Stimulated activated effector memory CD8-positive, alpha-beta T cell treated with anti-CD3 and anti-CD28 coated beads, Interleukin-12 subunit alpha, Interleukin-12 subunit beta, amount 100 ng/mL, for 72 hours (primary cell): Measurements from ENCODE around the gene PADI3.
A peak's percentile ranks its signal among the peaks of the same experiment; 100 is the strongest.

Experiments
- ATAC-seq: fragments of 150-1000 bp; cut with Tn5 transposase; 2 replicates; pipeline ENCODE4 v1.10.0; 2021
- DNase-seq, 2 donors: peaks; one replicate each; pipeline ENCODE4 v3.0.0; 2021 to 2022; ENCODE audit warnings: low spot score in 2 of 2
- H3K27ac Mint-ChIP-seq: one replicate; pipeline ENCODE4 v1.8.0; 2022; ENCODE audit warnings: mild to moderate bottlenecking, mixed read lengths
- H3K36me3 Mint-ChIP-seq: one replicate; pipeline ENCODE4 v1.8.0; 2022; ENCODE audit warnings: mild to moderate bottlenecking, mixed read lengths
- H3K4me1 Mint-ChIP-seq: one replicate; pipeline ENCODE4 v1.8.0; 2022; ENCODE audit warnings: mixed read lengths
- H3K4me3 Mint-ChIP-seq: one replicate; pipeline ENCODE4 v1.8.0; 2022; ENCODE audit warnings: mild to moderate bottlenecking, mixed read lengths
- H3K9me3 Mint-ChIP-seq: one replicate; pipeline ENCODE4 v1.8.0; 2022; ENCODE audit warnings: mixed read lengths

The PADI3 gene

DNA sequence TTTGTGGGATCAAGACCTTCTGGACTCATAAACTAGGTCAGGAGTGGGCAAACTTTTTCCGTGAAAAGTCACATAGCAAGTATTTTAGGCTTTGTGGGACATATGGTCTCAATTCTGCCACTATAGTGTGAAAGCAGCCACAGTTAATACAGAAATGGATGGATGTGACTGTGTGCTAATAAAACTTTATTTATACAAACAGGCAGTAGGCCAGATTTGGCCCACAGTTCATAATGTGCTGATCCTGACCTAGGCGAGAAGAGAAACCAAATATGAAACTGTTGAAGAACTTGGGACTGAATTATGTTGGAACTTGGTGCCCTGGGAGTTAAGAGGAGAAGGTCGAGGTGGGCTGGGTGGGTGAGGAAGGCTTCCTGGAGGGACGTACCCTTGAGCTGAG is 17.1 kb downstream of the PADI3 start:
- Mint-ChIP-seq H3K4me3 (no peak overlapping the region), H3K9me3 (no peaks in the 10 kb centered on the region), H3K36me3 (no peaks in the 10 kb centered on the region), H3K27ac (no peak overlapping the region), H3K4me1 (no peaks in the 10 kb centered on the region)
- DNase-seq: no peak
- no peak for ATAC-seq

DNA sequence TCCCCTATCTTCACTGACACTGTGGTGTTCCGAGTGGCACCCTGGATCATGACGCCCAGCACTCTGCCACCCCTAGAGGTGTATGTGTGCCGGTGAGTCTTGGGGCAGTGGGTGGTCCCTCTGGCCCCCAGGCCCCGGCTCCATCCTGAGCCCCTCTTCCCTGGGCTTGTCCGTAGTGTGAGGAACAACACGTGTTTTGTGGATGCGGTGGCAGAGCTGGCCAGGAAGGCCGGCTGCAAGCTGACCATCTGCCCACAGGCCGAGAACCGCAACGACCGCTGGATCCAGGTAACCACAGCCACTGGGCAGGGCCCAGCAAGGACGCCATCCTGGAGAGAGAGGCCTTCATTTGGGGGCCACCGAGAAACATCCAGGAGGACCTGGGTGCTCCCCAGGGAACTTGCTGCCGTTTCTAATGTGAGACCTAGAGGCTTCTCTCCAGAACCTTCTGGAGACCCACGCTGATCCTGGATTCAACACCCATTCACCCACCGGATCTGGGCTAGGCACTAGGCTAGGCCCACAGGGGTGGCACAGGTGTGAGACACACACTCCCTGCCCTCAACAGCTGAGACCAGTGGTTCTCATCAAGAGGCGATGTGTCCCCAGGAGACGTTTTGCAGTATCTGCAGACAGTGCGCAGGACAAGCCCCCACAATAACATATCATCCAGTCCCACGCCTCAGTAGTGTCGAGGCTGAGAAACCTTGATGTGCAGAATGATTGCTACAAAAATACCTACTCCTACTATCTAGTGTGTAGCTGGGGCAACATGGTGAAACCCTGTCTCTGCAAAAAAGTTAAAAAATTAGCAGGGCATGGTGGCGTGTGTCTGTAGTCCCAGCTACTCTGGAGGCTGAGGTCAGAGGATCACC is 22.2 kb downstream of the PADI3 start:
- DNase-seq (no peak), ATAC-seq (no peak)
- Mint-ChIP-seq H3K27ac (no peak overlapping the region), H3K4me1 (no peaks in the 10 kb centered on the region), H3K36me3 (no peaks in the 10 kb centered on the region), H3K9me3 (no peaks in the 10 kb centered on the region), H3K4me3 (no peak overlapping the region)

DNA sequence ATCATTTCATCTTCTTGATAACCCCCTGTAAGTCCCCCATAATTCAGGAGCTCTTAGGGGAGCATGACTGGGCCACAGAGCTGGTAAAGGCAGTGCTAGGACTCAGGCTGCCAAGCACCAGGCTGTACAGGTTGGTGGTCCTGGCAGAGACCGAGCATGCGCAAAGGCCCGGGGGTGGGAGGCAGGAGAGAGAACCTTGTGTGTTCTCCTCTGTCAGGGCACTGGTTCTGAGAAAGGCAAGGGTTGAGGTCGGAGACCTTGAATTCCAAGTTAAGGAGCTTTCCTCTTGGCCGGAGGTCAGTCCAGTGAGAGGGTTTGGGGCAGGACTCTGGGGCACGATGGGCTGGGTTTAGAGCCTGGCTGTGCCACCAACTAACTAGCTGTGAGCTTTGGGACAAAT is 23.2 kb downstream of the PADI3 start:
- ATAC-seq (no peak), DNase-seq (no peak)
- H3K27ac Mint-ChIP-seq: no peak overlapping the region
- no peaks in the 10 kb centered on the region for H3K9me3 Mint-ChIP-seq
- no peaks in the 10 kb centered on the region for H3K4me1 Mint-ChIP-seq
- H3K4me3 Mint-ChIP-seq: no peak overlapping the region
- no peaks in the 10 kb centered on the region for H3K36me3 Mint-ChIP-seq

DNA sequence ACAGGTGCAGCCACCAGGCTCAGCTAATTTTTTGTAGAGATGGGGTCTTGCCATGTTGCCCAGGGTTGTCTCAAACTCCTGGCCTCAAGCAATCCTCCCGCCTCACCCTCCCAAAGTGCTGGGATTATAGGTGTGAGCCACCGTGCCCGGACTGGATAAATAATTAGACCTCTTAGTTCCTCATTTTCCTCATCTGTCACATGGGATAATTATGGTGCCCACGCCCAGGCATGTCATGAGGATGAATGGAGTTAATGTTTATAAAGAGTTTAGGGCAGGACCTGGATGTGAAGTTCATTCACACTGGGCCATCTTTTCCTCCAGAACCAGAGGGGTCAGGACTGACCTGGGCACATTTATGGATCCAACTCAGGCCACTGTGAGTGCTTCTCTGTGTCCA is 23.7 kb downstream of the PADI3 start:
- DNase-seq: no peak
- no peak overlapping the region for H3K27ac Mint-ChIP-seq
- H3K4me3 Mint-ChIP-seq: no peak overlapping the region
- no peaks in the 10 kb centered on the region for H3K9me3 Mint-ChIP-seq
- no peaks in the 10 kb centered on the region for H3K4me1 Mint-ChIP-seq
- H3K36me3 Mint-ChIP-seq: no peaks in the 10 kb centered on the region
- ATAC-seq: no peak

DNA sequence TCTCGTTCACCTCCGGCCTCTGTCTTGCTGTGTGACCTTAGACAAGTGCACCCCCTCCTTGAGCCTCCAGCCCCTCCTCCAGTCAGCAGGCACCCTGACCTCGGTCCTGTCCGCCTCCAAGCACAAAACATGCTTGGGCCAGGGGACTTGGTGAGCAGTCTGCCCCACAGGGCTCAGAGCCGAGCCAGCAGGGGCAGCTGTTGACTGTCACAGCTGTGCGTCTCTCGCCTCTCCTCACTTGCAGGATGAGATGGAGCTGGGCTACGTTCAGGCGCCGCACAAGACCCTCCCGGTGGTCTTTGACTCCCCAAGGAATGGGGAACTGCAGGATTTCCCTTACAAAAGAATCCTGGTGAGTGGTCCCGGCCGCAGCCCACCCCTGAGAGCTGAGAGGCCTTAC is 24.2 kb downstream of the PADI3 start:
- ATAC-seq (no peak), DNase-seq (no peak)
- H3K27ac Mint-ChIP-seq: no peak overlapping the region
- H3K4me3 Mint-ChIP-seq: no peak overlapping the region
- H3K4me1 Mint-ChIP-seq: no peaks in the 10 kb centered on the region
- no peaks in the 10 kb centered on the region for H3K9me3 Mint-ChIP-seq
- no peaks in the 10 kb centered on the region for H3K36me3 Mint-ChIP-seq

DNA sequence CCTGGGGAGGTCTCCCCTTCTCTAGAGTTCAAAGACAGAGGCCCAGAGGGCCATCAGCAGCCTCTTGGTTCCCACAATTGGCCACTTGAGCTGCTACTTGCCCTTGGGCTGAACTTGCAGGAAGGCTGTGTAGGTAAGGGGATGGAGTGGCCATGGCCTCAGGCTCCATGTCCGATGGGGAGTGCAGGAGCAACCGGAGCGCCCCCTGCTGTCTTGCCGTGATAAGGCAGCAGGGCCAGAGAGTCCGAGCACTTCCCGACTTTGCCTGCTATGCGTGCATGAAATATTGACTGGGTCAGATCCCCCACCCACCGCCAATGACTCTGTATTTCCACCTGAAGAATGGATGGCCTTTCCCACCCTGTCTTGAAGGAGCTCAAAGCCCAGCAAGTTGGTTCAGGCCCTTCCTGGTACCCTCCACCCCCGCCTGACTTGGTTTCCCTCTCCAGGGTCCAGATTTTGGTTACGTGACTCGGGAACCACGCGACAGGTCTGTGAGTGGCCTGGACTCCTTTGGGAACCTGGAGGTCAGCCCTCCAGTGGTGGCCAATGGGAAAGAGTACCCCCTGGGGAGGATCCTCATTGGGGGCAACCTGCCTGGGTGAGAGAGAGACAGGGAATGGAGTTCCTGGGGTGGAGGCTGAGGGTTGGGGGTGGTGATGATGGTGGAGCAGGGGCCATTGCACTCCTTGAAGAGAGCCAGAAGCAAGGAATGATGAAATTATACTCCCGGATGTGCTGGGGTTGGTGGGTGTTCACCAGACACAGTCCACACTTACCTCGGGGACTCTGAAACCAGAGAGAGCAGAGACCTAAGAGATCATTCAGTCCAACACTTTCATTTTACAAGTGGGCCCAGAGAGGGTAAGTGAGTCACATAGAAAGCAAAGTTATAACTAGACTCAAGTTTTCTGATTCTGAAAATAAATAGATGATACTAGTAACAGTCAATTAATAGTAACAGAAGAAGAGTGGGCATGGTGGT is 25.6 kb downstream of the PADI3 start:
- H3K4me3 Mint-ChIP-seq: no peak overlapping the region
- H3K4me1 Mint-ChIP-seq: no peaks in the 10 kb centered on the region
- H3K36me3 Mint-ChIP-seq: no peaks in the 10 kb centered on the region
- no peak overlapping the region for H3K27ac Mint-ChIP-seq
- ATAC-seq: peak; percentile 67
- peak; percentile 26 to 68 for DNase-seq
- H3K9me3 Mint-ChIP-seq: no peaks in the 10 kb centered on the region

DNA sequence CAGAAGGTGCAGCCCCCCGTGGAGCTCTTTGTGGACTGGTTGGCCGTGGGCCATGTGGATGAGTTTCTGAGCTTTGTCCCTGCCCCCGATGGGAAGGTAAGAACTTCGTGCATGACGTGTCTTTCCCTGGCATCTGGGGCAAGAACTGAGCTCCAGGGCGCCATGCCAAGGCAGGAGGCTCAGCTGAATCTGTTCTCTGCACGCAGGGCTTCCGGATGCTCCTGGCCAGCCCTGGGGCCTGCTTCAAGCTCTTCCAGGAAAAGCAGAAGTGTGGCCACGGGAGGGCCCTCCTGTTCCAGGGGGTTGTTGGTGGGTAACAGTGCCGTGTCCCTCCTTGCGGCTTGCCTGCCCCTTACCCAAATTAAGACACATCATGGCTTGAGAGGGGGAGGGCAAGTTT is 27.7 kb downstream of the PADI3 start:
- ATAC-seq (no peak), DNase-seq (no peak)
- Mint-ChIP-seq H3K4me3 (no peak overlapping the region), H3K4me1 (no peaks in the 10 kb centered on the region), H3K36me3 (no peaks in the 10 kb centered on the region), H3K9me3 (no peaks in the 10 kb centered on the region), H3K27ac (no peak overlapping the region)

DNA sequence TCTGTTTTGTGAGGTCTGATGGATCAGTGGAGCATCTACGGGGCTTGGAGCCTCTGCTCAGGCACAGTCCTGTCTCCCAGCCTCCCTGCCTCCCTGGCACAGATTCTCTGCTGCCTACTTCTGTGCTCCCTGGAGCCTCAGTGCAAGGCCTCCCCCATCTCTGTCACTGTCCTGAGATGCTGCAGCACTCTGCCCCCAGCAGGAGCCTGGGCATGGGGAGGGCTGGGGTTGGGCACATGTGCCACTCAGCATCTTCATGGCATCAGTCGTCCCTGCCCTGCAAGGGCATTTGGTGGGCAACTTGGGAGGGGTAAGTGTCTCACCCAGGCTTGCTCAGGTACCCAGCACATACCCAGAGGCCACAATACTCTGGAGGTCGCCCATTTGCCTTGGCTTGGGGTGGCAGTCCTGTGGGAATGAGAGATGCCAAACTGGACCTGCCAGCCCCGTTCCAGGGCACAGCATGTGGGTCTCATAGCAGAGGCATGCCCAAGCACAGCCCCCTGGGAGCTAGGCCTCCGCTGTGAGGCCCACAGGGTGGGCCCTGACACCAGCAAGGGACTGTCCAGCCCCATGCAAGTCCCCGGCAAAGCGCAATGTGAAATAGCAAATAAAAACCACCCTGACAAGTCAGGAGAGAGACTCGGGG is 28.7 kb downstream of the PADI3 start:
- Mint-ChIP-seq H3K9me3 (no peaks in the 10 kb centered on the region), H3K27ac (no peak overlapping the region), H3K4me3 (no peak overlapping the region), H3K36me3 (no peaks in the 10 kb centered on the region), H3K4me1 (peaks cover 7% of the 10 kb centered on the region)
- no peak for DNase-seq
- ATAC-seq: no peak

DNA sequence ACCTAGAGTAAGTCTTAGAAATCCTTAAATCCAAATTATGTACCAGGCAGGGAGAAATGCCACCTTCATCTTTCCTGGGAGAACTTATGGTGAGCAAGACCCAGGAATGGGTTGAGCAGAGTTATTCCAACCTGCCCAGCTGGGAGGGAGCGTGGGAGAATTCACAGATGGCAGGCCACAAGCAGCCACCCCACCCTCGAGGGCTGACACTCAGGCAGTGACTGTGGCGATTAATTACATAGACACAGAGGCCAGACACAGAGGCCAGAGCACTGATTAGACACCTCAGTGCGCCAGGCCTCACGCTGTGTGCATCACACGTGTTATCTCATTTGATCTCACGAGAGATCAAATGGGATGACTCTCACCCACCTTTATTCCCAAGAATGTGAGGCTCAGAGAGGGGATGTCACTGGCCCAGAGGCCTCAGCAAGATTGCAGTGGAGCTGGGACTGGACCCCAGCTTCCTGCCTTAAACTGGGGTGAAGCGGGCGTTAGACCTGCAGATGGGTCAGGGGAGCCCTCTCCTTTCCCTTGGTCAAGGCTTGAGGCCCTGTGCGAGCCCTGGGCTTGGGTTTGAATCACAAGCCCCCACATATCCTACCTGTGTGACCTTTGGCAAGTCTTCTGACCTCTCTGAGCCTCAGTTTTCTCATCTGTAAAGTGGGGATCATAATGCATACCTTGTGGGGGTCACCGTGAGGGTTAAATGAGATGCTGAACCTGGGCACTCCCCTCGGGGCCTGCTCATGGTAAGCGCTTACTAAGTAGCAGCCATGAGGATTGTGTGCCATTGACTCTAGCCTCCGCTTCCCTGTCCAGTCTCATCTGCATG is 30.3 kb downstream of the PADI3 start:
- Mint-ChIP-seq H3K27ac (no peak overlapping the region), H3K4me1 (peaks cover 7% of the 10 kb centered on the region), H3K9me3 (no peaks in the 10 kb centered on the region), H3K4me3 (no peak overlapping the region), H3K36me3 (no peaks in the 10 kb centered on the region)
- DNase-seq (no peak), ATAC-seq (no peak)

DNA sequence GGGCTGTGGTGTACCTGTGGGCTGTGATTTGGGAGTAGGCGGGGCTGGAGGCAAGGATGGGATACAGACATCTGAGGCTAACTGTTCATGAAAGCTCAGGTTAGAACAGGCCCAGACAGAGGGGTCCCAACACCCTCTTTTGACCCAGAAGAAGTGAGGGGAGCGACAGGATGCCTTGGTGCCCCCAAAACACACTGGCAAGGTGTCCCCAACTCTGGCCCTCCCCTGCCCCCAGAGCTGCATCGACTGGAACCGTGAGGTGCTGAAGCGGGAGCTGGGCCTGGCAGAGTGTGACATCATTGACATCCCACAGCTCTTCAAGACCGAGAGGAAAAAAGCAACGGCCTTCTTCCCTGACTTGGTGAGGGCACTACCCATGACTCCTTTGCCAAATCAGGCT is 31.5 kb downstream of the PADI3 start:
- no peak overlapping the region for H3K4me3 Mint-ChIP-seq
- ATAC-seq (no peak), DNase-seq (no peak)
- no peak overlapping the region for H3K27ac Mint-ChIP-seq
- no peaks in the 10 kb centered on the region for H3K9me3 Mint-ChIP-seq
- H3K4me1 Mint-ChIP-seq: peaks cover 7% of the 10 kb centered on the region
- no peaks in the 10 kb centered on the region for H3K36me3 Mint-ChIP-seq

DNA sequence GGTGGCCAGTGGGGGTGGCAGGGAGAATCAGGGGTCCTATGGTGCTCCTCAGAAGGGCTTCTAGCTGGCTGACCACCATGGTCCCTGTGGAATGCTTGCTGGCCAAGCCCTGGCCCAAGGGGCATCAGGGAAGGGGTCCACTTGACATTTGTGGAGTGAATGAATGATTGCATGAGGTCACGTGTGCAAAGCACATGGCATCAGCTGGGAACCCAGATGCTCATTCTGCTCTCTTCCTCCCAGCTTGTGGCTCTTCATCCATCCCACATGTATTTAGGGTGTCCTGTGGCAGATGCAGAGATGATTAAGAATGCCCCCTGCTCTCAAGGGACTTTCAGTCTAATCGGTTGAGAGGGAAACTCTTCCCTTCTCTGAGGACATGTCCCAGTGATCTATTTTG is 32.0 kb downstream of the PADI3 start:
- H3K36me3 Mint-ChIP-seq: no peaks in the 10 kb centered on the region
- DNase-seq: no peak
- no peaks in the 10 kb centered on the region for H3K9me3 Mint-ChIP-seq
- H3K4me3 Mint-ChIP-seq: no peak overlapping the region
- no peak overlapping the region for H3K27ac Mint-ChIP-seq
- peaks cover 7% of the 10 kb centered on the region for H3K4me1 Mint-ChIP-seq
- no peak for ATAC-seq

DNA sequence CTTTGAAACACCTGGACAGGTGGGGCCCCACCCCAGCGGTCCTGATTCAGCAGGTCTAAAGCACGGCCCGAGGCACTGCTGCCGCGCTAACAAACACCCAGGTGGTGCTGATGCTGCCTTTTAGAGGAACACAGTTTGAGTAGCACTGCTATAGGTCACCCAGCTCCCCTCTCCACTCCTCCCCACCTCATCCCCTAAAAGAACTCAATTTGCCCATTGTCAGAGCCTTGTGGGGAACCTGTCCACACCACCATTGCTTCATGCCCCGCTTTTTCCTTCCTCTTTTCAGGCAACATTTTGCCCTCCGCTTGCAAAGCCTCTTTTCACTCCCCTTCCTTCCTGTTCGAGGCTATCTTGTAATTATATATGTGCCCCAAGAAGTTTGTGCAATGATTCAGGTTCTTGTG is 32.9 kb downstream of the PADI3 start:
- DNase-seq (no peak), ATAC-seq (no peak)
- Mint-ChIP-seq H3K36me3 (no peaks in the 10 kb centered on the region), H3K4me3 (no peak overlapping the region), H3K27ac (no peak overlapping the region), H3K4me1 (peaks cover 7% of the 10 kb centered on the region), H3K9me3 (no peaks in the 10 kb centered on the region)

DNA sequence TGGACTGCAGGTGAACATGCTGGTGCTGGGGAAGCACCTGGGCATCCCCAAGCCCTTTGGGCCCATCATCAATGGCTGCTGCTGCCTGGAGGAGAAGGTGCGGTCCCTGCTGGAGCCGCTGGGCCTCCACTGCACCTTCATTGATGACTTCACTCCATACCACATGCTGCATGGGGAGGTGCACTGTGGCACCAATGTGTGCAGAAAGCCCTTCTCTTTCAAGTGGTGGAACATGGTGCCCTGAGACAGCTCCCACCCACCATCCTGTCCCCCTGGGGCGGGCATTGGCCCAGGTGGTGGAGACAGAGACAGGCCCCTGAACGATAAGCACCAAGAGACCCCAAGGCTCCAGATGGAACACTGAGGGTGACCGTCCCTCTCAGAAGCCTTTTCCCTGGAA is 33.9 kb downstream of the PADI3 start:
- no peak for ATAC-seq
- DNase-seq: no peak
- H3K4me3 Mint-ChIP-seq: no peak overlapping the region
- H3K9me3 Mint-ChIP-seq: no peaks in the 10 kb centered on the region
- H3K36me3 Mint-ChIP-seq: no peaks in the 10 kb centered on the region
- H3K27ac Mint-ChIP-seq: no peak overlapping the region
- peaks cover 7% of the 10 kb centered on the region for H3K4me1 Mint-ChIP-seq

DNA sequence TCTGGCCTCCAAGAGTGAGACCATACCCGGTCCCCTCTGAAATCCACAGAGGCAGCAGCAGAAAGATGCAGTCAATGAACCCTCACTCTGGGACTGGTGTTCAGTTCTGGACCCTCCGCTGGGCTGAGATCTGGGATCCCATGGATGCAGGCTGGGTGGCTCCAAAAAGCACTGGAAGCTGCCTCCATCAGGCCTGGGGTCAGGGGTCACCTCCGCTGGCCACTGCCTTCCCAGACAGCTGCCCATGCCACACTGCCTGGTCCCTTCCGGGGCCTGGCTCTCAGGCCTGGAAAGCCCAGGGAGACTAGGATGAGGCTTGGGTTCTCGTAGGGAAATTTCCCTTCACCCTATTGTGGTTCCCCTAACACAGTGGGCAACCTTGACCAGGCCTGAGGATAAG is 37.7 kb downstream of the PADI3 start:
- DNase-seq (no peak), ATAC-seq (no peak)
- no peak overlapping the region for H3K27ac Mint-ChIP-seq
- no peaks in the 10 kb centered on the region for H3K36me3 Mint-ChIP-seq
- peaks cover 6% of the 10 kb centered on the region for H3K4me1 Mint-ChIP-seq
- no peak overlapping the region for H3K4me3 Mint-ChIP-seq
- no peaks in the 10 kb centered on the region for H3K9me3 Mint-ChIP-seq
